Activated gamma-delta T cell treated with Interleukin-2 at 50 U/mL for 16 hours (primary cell): Measurements from ENCODE around the gene GDPD5.
"Not testable (repeated sequence)": the region's sequence is repeated elsewhere in the genome, so short reads cannot be mapped to it uniquely, and the experiment has no call there.

Source experiments
- DNase-seq: peaks from one replicate; pipeline ENCODE4 v3.0.0-alpha.2; 2020

Gene GDPD5

DNA sequence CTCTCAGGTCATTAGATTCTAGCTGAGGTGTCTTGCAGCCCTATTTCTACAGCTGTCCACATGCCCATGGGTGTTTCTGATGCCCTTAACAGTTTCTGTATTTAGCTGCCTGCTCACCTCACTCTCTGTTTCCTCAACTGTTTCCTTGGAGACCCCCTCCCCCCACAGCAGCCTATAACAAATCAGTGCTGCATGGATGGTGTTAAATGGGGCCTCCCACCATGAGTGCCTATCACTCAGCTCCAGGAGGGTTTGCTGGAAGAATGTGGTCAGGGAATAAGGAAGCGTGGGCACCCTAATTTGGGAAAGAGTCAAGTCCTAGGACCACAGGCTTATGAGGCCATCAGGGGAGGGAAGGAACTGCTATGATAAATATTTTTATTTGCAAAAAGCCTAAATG lies 101.3 kb downstream of the GDPD5 start:
- DNase-seq: no peak

DNA sequence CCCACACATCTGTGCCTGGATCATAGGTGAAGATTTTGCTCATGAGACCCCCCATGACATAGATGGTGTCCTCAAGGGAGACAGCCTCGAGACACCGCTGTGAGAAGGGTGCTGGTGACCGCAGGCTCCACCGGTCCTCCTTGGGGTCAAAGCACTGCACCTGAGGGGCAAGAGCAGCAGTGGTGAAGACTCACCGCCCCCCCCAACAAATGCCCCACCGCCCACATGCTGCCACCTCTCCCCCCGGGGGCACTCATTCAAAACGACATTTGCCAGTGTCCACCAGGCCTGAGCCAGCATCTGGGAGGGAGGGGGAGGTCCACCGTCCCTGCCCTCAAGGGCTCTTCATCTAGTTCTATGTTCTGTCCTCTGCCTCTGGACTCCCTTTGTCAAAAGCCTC lies 102.0 kb downstream of the GDPD5 start:
- no peak for DNase-seq

DNA sequence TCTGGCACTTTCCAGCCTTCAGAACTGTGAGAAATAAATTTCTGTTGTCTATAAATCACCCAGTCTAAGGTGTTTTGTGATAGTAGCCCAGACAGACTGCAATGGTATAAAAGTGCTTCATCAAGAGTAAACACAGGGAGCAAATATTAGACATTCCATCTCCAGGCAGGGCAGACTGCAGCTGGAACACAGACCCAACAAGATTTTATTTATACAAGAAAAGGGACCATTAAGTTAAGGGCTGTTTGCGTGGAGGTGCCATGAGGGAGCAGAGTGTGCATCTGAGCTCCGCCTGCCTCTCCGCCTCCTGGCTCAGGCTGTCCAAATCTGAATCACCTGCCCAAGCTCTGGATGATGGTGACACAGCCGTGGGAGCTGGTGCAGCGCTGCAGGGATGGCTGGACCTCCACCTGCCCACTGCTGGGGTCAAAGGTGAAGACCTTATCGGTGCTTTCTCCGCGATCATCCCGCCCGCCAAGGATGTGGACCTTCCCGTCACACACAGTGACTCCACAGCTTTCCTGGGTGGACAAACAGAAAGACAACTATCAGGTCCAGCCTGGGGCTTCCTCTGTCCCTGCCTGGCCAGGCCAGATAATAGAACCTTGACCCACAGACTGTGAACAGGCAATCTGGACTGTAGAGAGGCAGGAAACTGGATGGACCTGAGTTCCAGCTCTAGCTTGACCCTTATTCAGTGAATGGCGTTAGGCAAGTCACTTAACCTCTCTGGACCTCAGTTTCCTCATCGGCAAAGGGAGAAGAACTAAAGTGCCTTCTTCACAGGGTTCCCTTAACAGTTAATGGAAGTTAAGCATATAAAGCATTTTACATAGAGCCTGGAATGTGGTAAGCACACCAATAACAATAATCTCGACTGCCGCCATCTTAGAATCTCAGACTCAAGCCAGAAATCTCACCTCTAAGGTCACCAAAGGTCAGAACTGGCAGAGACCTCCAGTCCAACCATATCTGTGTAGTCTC lies 103.2 kb downstream of the GDPD5 start:
- no peak for DNase-seq

DNA sequence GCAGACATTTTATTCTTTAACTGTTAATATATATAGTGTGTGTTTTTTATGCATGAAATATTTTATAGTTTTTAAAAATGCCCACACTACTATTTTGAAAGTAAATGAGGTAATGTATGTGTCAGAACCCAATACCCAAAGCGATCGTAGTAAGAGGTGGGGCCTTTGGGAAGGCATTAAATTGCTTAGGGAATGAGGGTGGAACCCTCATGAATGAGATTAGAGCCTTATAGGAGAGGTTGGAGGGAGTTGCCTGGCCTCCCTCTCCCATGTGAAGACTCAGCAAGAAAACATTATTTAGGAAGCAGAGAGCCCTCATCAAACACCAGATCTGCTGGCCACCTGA lies 103.9 kb downstream of the GDPD5 start:
- DNase-seq: no peak

- no peak for DNase-seq
Measured at GRCh38 chr11:75421035-75421602, 104.6 kb downstream of the GDPD5 start.

GRCh38 chr11:75420224-75421034 lies 105.3 kb downstream of the GDPD5 start:
- DNase-seq: no peak

GRCh38 chr11:75413864-75414263 lies 111.9 kb downstream of the GDPD5 start:
- DNase-seq: no peak

- not testable (repeated sequence) for DNase-seq
Measured at GRCh38 chr11:75413146-75413545, 112.6 kb downstream of the GDPD5 start.

- DNase-seq: not testable (repeated sequence)
Measured at GRCh38 chr11:75409971-75410370, 115.8 kb downstream of the GDPD5 start.

GRCh38 chr11:75408957-75409219 lies 116.9 kb downstream of the GDPD5 start:
- no peak for DNase-seq

GRCh38 chr11:75406338-75406777 lies 119.4 kb downstream of the GDPD5 start:
- no peak for DNase-seq

DNA sequence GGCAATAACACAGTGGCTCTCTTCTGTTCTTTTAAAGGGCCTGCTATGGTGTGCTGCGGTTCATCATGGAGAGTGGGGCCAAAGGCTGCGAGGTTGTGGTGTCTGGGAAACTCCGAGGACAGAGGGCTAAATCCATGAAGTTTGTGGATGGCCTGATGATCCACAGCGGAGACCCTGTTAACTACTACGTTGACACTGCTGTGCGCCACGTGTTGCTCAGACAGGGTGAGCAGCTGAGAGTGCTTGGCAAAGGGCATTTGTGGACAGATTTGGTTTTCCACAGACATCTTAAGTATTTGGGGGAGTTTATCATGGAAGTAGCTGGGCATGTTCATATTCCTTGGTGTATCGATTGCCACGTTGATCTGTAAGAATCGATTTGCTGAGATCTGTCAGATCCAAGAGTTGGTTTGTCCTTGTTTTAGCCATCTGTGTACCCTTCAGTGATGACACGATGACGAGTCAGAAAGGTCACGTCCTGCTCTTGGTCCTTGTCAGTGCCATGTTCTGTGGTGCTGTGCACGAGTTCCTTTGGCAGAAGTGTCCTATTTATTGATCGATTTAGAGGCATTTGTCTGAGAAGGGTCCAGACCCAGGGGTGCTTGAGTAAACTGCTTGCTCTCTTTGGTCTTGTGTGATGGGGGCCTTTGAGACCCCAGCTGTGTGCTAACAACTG lies 121.6 kb downstream of the GDPD5 start:
- DNase-seq: no peak

GRCh38 chr11:75403037-75403436 lies 122.7 kb downstream of the GDPD5 start:
- no peak for DNase-seq

DNA sequence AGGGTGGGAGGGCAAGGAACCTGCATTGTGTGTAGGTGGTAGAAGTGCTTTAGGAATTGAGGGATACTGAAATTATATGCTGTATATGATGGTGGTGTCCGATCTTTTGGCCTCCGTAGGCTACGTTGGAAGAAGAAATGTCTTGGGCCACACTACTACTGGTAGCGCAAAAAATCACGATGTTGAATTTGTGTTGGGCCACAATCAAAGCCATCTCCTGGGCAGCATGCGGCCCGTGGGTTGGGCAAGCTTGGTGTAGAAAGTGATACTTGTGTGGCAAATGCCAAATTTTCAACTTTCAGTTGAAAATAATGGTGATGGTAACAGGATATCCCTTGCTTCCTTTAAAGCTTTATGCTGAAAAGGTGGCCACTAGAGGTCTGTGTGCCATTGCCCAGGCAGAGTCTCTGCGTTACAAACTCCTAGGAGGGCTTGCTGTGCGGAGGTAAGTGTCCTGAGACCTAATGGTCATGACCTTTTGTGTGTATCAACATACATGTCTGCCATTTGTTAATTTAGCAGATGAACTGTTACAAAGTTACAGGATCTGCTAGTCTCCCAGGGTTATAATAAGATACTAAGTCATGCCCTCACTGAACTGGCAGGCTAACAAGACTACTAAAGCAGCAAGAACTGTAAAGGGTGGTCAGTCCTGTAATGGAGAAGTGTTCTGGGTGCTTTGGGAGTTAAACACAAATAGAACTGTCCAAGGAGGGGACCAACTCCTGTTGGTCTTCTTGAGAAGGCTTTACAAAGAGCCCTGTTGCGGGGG lies 123.6 kb downstream of the GDPD5 start:
- no peak for DNase-seq

GRCh38 chr11:75400146-75400865 lies 125.4 kb downstream of the GDPD5 start:
- DNase-seq: no peak

GRCh38 chr11:75399344-75400145 lies 126.2 kb downstream of the GDPD5 start, which contains the start of gene RPS3:
Gene RPS3, plus strand, starts transcription at chr11:75399518. Its CDS starts 30 bp downstream, at chr11:75399548.
- peak; percentile 82 for DNase-seq

GRCh38 chr11:75398906-75399305 lies 126.8 kb downstream of the GDPD5 start:
- no peak for DNase-seq

DNA sequence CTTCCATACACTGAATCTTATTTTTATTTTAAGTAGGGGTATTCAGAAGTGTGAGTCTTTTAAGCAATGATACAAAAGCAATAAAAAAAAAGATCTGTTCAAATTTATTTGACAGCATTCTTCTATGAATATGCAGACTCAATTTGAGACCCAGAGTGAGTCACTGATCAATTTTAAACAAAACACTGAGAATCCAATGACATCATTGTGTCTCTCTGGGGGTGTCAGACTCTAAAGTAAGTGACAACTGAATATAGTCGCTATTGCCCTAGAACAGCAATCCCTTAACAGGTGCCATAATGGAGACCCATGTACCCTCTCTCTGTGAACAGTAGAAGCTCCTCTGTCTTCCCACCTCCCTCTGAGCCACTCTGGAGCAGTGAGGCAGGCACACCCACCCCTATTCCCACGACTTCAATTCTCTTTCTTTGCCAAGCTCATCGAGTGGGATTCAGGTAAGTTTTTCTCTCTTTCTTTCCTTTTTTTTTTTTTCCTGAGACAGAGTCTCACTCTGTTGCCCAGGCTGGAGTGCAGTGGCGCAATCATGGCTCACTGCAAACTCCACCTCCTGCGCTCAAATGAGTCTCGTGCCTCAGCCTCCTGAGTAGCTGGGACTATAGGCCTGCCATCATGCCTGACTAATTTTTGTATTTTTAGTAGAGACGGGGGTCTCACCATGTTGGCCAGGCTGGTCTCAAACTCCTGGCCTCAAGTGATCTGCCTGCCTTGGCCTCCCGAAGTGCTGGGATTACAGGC lies 131.5 kb downstream of the GDPD5 start:
- no peak for DNase-seq

- no peak for DNase-seq
Measured at GRCh38 chr11:75389925-75390324, 135.8 kb downstream of the GDPD5 start.

- DNase-seq: no peak
Measured at GRCh38 chr11:75389276-75389605, 136.5 kb downstream of the GDPD5 start.
